GM08714 (cell line): Measurements from ENCODE around the gene DLX6.

Source experiments
- H3K4me3 ChIP-seq: fragments of 200-500 bp; sonication (Bioruptor generic); 2 replicates; pipeline ENCODE4 v1.5.1; 2014; ENCODE audit warnings: mild to moderate bottlenecking, low read length, inconsistent platforms
- ZNF274 ChIP-seq: IDR thresholded peaks from 2 replicates; pipeline ENCODE4 v1.6.1; 2012; ENCODE audit warnings: mild to moderate bottlenecking, low read depth, low read length

DLX6 gene

GRCh38 chr7:96989859-96990317 is 15.5 kb upstream of the DLX6 start:
- no peak for TF ChIP-seq ZNF274
- H3K4me3 ChIP-seq: no peak overlapping the region

- H3K4me3 ChIP-seq: no peak overlapping the region
- TF ChIP-seq ZNF274: no peak
Measured at GRCh38 chr7:96991546-96992191, 13.7 kb upstream of the DLX6 start.

DNA sequence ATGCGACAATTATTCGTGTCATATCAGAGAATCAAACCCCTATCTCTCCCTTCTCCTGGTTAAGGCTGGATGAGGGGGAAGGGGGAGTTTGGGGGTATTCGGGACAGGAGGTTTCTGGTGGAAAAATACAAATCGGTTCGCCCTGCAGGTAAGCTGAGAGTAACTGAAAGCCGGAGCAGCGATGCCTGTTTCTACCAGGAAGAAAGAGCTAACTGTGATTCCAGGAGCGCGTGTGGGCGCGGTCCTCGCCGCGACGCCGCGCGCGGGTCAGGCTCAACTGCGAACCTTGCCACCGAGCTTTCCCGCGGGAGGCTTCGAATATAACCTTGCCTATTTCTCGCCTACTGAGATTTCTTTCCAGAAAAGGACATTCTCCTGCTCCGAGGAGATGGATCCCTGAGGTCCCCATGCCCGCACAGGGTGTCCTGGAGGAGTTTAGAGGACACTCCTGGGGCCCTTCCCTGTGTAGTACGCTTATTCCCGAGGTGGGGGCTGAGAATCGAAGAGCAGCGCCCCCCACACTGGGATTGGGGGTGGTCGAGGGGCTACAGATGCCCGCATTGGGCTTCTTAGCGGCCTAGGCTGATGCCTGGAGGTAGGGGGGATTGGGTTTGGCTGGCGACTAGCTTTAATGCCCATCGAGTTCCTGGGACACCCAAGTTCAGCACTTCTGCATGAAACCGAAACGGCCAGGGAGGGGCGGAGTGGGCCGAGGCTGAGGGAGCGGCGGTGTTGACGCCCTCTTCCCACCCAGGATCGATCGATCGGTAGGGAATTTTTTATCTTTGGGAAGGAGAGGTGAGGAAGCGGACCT is 13.0 kb upstream of the DLX6 start:
- TF ChIP-seq ZNF274: no peak
- no peak overlapping the region for H3K4me3 ChIP-seq

DNA sequence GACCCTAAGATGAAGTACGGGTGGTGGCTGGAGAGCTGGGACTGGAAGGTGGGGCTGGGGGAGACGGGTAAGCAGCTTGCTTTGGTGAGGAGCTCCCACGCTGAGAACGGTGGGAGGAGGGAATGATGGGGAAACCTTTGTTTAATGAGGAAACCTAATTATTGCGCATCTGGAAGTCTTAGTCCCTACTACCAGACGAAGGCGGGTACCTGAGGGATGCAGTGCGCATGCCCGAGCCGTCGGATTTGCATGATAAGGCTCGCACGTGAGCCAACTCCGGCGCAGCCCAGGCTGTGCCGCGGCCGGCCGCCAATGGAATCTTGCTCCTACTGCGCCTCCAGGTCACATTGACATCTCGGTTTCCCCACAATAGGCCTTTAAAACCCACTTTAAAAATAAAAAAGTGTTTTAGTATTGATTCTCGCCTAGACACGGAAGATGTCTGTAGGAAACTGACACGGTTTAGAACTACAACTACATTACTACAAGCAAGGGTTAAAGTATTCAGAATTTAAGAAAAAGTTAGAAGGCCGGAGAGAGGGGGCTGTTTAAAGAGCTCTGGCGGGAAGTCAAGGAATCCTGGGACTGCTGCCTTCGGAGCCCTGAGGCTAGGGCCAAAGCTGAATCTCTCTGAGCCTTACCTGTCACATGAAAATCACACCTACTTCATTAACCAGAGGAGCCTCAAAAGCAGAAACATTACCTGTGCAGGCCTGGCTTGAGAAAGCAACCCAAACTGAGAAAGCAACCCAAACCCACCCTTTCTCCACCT is 12.1 kb upstream of the DLX6 start:
- TF ChIP-seq ZNF274: no peak
- H3K4me3 ChIP-seq: no peak overlapping the region

DNA sequence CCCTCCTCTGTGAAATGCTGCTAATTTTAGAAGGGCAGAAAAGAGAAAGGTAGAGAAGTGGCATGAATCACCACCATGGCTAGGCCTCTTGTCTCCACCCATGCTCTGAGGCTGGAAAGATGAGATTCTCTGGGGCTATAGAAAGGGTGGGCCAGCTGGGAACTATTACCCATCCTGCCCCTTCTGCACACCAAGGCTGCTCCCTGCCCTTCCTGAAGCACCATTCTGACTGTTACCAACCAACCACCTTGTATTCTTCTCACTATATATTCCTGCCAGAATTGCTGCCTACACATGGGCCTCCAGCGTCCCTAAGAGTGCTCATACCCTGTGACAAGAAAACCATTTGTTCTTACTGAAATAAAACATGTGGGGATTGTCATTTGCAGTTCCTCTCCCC is 11.4 kb upstream of the DLX6 start:
- H3K4me3 ChIP-seq: no peak overlapping the region
- TF ChIP-seq ZNF274: no peak

DNA sequence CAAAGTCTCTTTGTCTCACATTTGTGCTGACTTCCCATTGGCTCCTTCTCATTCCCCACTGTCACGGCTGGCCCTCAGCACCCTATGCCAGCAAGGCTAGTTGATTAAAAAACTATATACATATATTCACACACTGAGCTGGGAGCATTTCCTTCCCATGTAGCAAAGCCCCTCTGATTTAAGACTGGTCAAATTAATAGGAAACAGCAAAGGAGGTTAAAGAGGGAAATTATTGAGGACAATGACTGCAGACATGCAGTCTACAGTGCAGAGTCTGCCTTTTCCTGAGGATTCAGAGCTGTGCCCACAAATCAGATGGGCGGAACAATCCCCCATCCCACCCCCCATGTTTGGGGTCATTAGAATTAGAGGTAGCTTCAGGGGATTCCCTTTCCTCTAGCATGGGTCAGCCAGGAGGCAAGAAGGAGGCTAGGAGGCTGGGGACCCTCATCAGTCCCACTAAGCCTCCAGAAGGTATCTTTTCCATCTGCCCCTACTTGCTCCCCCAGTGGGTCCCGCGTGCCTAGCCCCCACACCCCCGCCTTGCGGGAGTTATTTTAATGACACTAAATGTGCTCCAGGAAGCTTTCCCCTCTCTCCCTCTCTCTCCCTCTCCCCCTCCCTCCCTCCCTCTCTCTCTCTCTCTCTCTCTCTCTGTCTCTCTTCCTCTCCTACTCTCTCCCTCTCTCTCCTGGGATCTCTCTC is 9.8 kb upstream of the DLX6 start:
- TF ChIP-seq ZNF274: no peak
- H3K4me3 ChIP-seq: no peak overlapping the region

- H3K4me3 ChIP-seq: no peak overlapping the region
- no peak for TF ChIP-seq ZNF274
Measured at GRCh38 chr7:96996111-96996957, 9.0 kb upstream of the DLX6 start.

- TF ChIP-seq ZNF274: no peak
- H3K4me3 ChIP-seq: no peak overlapping the region
Measured at GRCh38 chr7:96996958-96997511, 8.3 kb upstream of the DLX6 start.

- TF ChIP-seq ZNF274: no peak
- H3K4me3 ChIP-seq: no peak overlapping the region
Measured at GRCh38 chr7:96997512-96998032, 7.8 kb upstream of the DLX6 start.

- H3K4me3 ChIP-seq: no peak overlapping the region
- TF ChIP-seq ZNF274: no peak
Measured at GRCh38 chr7:96998333-96998732, 7.0 kb upstream of the DLX6 start.

DNA sequence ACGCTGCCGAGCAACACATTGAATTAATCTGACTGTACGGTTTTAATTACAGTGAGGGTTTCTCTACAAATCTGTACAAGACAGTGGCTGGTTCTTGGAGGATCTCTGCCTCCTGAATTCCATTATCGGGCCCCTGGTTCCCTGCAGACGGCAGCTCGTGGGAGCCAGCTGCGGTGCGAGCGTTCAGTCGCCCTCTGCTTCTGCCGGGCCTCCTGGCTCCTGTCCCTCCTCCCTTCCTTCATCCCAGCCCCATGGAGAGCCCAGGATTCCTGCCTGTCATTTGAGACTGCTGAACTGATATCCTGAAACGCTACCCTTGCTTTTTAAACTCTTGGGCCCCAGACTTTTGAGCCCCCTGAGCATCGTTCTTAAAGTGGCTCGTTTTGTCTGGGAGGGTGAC is 6.6 kb upstream of the DLX6 start:
- TF ChIP-seq ZNF274: no peak

GRCh38 chr7:97001221-97001620 is 4.1 kb upstream of the DLX6 start:
- no peak for TF ChIP-seq ZNF274
- H3K4me3 ChIP-seq: no peak overlapping the region

More for the DNA sequence above, 6.6 kb upstream of the DLX6 start:
- no peak overlapping the region for H3K4me3 ChIP-seq
